Measurements from ENCODE around the gene MORN1. TPM values are rescaled to one million over a fixed set of nuclear protein-coding genes. Genes with fewer than 3 reads are reported as not detected.
"Not testable (repeated sequence)": the region's sequence is repeated elsewhere in the genome, so short reads cannot be mapped to it uniquely, and the experiment has no call there.

The MORN1 gene
- total RNA-seq, 1 experiment from 2014 or later, result 6.2 TPM

DNA sequence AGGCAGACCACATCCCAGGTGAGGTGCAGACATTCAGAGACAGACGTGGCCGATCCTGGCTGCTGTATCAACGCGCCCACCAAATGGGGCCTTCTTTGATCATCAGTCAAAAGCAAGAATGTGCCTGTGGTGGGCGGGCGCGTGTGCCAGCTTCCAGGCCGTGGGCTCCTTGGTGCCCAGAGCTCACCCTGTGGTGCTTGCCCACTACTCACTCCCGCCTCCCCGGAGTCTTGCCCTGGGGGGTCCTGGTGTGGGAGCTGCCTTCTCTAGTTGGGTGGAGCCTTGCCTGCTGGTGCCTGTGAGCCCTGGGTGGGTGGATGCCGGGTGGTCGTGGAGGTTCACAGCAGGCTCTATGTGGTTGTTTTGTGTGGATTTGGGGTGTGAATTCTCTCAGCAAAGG, 92.7 kb downstream of the MORN1 start:
- Histone ChIP-seq H3K4me1 (ENCODE audit: low read length) (peaks cover 20% of the 10 kb centered on the region), H3K9me2 (replicated peaks; ENCODE audit: insufficient read depth, low read length) (no peaks in the 10 kb centered on the region), H3K27ac (ENCODE audit: low read length) (no peak overlapping the region), H3K4me2 (ENCODE audit: low read depth, low read length, poor library complexity, severe bottlenecking) (no peak overlapping the region), H3K4me3 (ENCODE audit: low read length) (no peak overlapping the region), H2AFZ (ENCODE audit: low read length) (no peak overlapping the region), H3K9me3 (ENCODE audit: low read length) (no peaks in the 10 kb centered on the region), H3K79me2 (ENCODE audit: low read length) (no peaks in the 10 kb centered on the region), H3K9ac (ENCODE audit: low read length) (no peak overlapping the region), H4K20me1 (ENCODE audit: insufficient read depth, low read depth, low read length) (peaks cover 64% of the 10 kb centered on the region; the same call in 1 of the 2 replicates), H3K36me3 (ENCODE audit: insufficient read depth, low read length) (no peaks in the 10 kb centered on the region), H3K27me3 (ENCODE audit: low read length) (no peaks in the 10 kb centered on the region)
- DNase-seq, result no peak

GRCh38 chr1:2297246-2298011, 93.9 kb downstream of the MORN1 start:
- Histone ChIP-seq H3K9me2 (replicated peaks; ENCODE audit: insufficient read depth, low read length) (no peaks in the 10 kb centered on the region), H3K9me3 (ENCODE audit: low read length) (no peaks in the 10 kb centered on the region), H3K36me3 (ENCODE audit: insufficient read depth, low read length) (no peaks in the 10 kb centered on the region), H3K79me2 (ENCODE audit: low read length) (no peaks in the 10 kb centered on the region), H3K4me3 (ENCODE audit: low read length) (no peak overlapping the region), H3K4me1 (ENCODE audit: low read length) (peaks cover 20% of the 10 kb centered on the region), H3K27me3 (ENCODE audit: low read length) (no peaks in the 10 kb centered on the region), H3K4me2 (ENCODE audit: low read depth, low read length, poor library complexity, severe bottlenecking) (no peak overlapping the region), H3K27ac (ENCODE audit: low read length) (no peak overlapping the region), H2AFZ (ENCODE audit: low read length) (no peak overlapping the region), H3K9ac (ENCODE audit: low read length) (no peak overlapping the region), H4K20me1 (ENCODE audit: insufficient read depth, low read depth, low read length) (peaks cover 70% of the 10 kb centered on the region; the same call in 1 of the 2 replicates)
- no peak for DNase-seq

DNA sequence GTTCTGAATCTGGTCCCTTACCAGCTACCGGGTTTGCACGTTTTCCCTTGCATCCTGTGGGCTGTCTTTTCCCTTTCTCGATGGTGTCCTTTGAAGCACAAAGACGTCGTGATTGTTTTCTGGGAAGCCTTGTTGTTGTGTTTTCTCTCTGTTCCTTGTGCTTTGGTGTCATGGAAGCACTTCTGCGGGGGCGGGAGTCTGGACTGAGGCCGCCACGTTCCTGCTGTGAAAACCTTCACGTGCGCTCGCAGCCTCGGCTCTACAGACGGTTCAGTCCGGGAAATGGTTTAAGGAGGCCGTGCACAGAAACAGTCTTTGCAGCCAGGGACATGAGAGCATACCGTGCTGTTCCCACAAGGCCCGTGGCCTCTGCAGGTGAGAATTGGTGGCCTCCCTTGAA, 94.7 kb downstream of the MORN1 start:
- H3K36me3 ChIP-seq (ENCODE audit: insufficient read depth, low read length), result no peaks in the 10 kb centered on the region
- peaks cover 74% of the 10 kb centered on the region for H4K20me1 ChIP-seq (ENCODE audit: insufficient read depth, low read depth, low read length)
- H3K9me3 ChIP-seq (ENCODE audit: low read length), result no peaks in the 10 kb centered on the region
- no peak for DNase-seq
- no peak overlapping the region for H2AFZ ChIP-seq (ENCODE audit: low read length)
- H3K9ac ChIP-seq (ENCODE audit: low read length), result no peak overlapping the region
- H3K4me2 ChIP-seq (ENCODE audit: low read depth, low read length, poor library complexity, severe bottlenecking), result no peak overlapping the region
- H3K9me2 ChIP-seq (replicated peaks; ENCODE audit: insufficient read depth, low read length), result no peaks in the 10 kb centered on the region
- H3K4me1 ChIP-seq (ENCODE audit: low read length), result peaks cover 25% of the 10 kb centered on the region
- no peaks in the 10 kb centered on the region for H3K79me2 ChIP-seq (ENCODE audit: low read length)
- no peak overlapping the region for H3K27ac ChIP-seq (ENCODE audit: low read length)
- H3K27me3 ChIP-seq (ENCODE audit: low read length), result no peaks in the 10 kb centered on the region
- no peak overlapping the region for H3K4me3 ChIP-seq (ENCODE audit: low read length)

GRCh38 chr1:2296211-2296610, 95.1 kb downstream of the MORN1 start:
- H3K36me3 ChIP-seq (ENCODE audit: insufficient read depth, low read length); H3K9me3 ChIP-seq (ENCODE audit: low read length); H3K4me3 ChIP-seq (ENCODE audit: low read length); H3K27ac ChIP-seq (ENCODE audit: low read length); DNase-seq; H3K79me2 ChIP-seq (ENCODE audit: low read length); H2AFZ ChIP-seq (ENCODE audit: low read length); H3K9me2 ChIP-seq (replicated peaks; ENCODE audit: insufficient read depth, low read length); H3K4me2 ChIP-seq (ENCODE audit: low read depth, low read length, poor library complexity, severe bottlenecking); H3K9ac ChIP-seq (ENCODE audit: low read length); H3K27me3 ChIP-seq (ENCODE audit: low read length): not testable (repeated sequence)
- Histone ChIP-seq H4K20me1 (ENCODE audit: insufficient read depth, low read depth, low read length) (peaks cover 74% of the 10 kb centered on the region), H3K4me1 (ENCODE audit: low read length) (peaks cover 25% of the 10 kb centered on the region)

GRCh38 chr1:2295526-2295925, 95.8 kb downstream of the MORN1 start:
- H3K4me1 ChIP-seq (ENCODE audit: low read length), result peaks cover 25% of the 10 kb centered on the region
- H3K36me3 ChIP-seq (ENCODE audit: insufficient read depth, low read length), result no peaks in the 10 kb centered on the region
- no peaks in the 10 kb centered on the region for H3K27me3 ChIP-seq (ENCODE audit: low read length)
- no peaks in the 10 kb centered on the region for H3K9me3 ChIP-seq (ENCODE audit: low read length)
- no peak overlapping the region for H3K9ac ChIP-seq (ENCODE audit: low read length)
- no peak overlapping the region for H3K27ac ChIP-seq (ENCODE audit: low read length)
- H3K4me2 ChIP-seq (ENCODE audit: low read depth, low read length, poor library complexity, severe bottlenecking), result no peak overlapping the region
- no peak for DNase-seq
- H3K9me2 ChIP-seq (replicated peaks; ENCODE audit: insufficient read depth, low read length), result no peaks in the 10 kb centered on the region
- H3K4me3 ChIP-seq (ENCODE audit: low read length), result no peak overlapping the region
- peaks cover 74% of the 10 kb centered on the region for H4K20me1 ChIP-seq (ENCODE audit: insufficient read depth, low read depth, low read length)
- no peaks in the 10 kb centered on the region for H3K79me2 ChIP-seq (ENCODE audit: low read length)
- no peak overlapping the region for H2AFZ ChIP-seq (ENCODE audit: low read length)

DNA sequence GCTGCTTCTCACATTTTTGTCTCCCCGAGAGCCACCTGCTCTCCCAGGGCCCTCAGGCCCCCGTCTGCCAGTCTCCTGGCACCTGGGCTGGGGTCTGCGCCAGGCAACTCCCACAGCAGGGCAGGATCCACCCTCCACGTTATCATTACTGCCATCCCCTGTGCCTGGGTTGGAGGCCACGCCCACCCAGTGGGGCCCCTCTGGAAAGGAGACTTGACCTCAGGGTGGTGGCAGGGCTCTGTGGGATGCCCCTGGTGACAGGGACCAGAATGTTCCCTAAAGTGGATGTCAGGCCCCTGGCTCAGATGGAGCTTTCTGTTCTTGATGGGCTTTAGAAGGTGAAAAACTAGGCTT, 96.7 kb downstream of the MORN1 start:
- H3K9me3 ChIP-seq (ENCODE audit: low read length), result no peaks in the 10 kb centered on the region
- no peak overlapping the region for H3K4me2 ChIP-seq (ENCODE audit: low read depth, low read length, poor library complexity, severe bottlenecking)
- no peak for DNase-seq
- H3K9me2 ChIP-seq (replicated peaks; ENCODE audit: insufficient read depth, low read length), result no peaks in the 10 kb centered on the region
- peaks cover 74% of the 10 kb centered on the region for H4K20me1 ChIP-seq (ENCODE audit: insufficient read depth, low read depth, low read length)
- no peak overlapping the region for H2AFZ ChIP-seq (ENCODE audit: low read length)
- no peak overlapping the region for H3K9ac ChIP-seq (ENCODE audit: low read length)
- H3K4me1 ChIP-seq (ENCODE audit: low read length), result peaks cover 19% of the 10 kb centered on the region
- no peaks in the 10 kb centered on the region for H3K36me3 ChIP-seq (ENCODE audit: insufficient read depth, low read length)
- H3K79me2 ChIP-seq (ENCODE audit: low read length), result no peaks in the 10 kb centered on the region
- no peak overlapping the region for H3K27ac ChIP-seq (ENCODE audit: low read length)
- no peaks in the 10 kb centered on the region for H3K27me3 ChIP-seq (ENCODE audit: low read length)
- H3K4me3 ChIP-seq (ENCODE audit: low read length), result no peak overlapping the region

DNA sequence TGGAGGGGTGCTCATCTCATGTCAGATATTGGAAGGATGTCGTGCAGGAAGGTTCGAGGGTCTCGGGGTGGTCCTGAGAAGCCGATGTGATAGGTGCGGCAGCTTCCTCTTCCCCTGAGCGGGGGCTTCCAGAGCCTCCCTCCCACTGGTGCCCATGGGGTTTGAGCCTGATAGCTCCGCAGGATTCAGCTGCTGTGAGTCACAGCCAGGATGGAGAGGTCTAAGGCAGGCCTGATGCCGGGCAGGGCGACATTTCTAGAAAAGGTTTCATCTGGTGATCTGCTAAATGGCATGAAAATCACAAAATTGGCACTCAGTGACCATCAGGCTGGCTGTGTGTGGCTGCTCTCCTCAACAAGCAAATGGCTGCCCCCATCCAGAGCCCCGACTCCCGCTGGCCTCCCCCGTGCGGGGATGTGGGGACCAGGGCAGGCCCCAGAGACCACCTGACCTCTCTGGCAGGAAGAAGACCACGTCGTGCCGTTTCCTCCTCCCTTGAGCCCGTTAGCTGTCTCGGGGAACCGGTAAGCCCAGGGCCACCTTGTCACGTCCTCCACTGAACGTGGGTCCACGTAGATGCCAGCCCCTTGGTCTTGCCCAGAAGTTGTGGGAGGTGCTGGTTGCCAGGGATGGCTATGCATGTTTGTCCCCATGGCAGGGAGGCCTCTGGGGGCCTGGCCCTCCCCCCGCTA, 97.2 kb downstream of the MORN1 start:
- Histone ChIP-seq H3K36me3 (ENCODE audit: insufficient read depth, low read length) (no peaks in the 10 kb centered on the region), H3K27ac (ENCODE audit: low read length) (no peak overlapping the region), H4K20me1 (ENCODE audit: insufficient read depth, low read depth, low read length) (peaks cover 72% of the 10 kb centered on the region), H3K4me2 (ENCODE audit: low read depth, low read length, poor library complexity, severe bottlenecking) (no peak overlapping the region), H3K79me2 (ENCODE audit: low read length) (no peaks in the 10 kb centered on the region), H2AFZ (ENCODE audit: low read length) (no peak overlapping the region), H3K4me1 (ENCODE audit: low read length) (peaks cover 18% of the 10 kb centered on the region), H3K4me3 (ENCODE audit: low read length) (no peak overlapping the region), H3K9me2 (replicated peaks; ENCODE audit: insufficient read depth, low read length) (no peaks in the 10 kb centered on the region), H3K9ac (ENCODE audit: low read length) (no peak overlapping the region), H3K9me3 (ENCODE audit: low read length) (no peaks in the 10 kb centered on the region), H3K27me3 (ENCODE audit: low read length) (no peaks in the 10 kb centered on the region)
- no peak for DNase-seq

DNA sequence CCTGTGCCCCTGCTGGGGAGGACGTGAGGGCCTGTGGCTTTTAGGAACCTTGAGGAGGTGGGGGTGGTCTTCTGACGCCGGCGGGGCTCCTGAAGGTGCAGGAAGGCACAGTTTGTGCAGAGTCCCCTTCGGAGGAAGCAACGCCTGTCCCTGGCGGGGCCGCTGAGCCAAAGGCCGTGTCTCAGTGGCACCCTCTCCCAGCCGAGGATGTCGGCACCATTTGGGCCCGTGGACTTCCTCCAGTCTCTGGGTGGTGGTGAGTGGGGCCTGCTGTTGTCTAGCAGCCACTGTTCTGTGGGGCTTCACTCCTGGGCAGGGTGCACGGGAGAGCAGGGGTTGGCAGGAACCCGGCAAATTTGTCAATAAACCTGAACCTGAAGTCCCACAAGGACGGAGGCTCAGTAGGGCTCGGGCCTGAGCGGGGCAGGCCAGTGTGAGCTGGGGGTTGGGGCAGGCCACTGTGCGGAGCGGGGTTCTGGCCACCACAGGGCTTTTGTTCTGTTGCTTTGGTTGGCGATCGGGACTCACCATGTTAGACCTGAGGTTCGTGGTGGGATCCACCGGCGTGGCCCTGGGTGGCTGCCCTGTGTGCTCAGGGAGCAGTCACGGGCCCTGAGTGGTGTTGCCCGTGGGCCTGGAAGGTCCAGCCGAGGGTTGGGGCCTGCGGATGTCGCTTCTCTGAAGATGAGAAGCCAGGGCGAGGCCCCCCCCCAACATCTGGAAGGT, 98.5 kb downstream of the MORN1 start:
- Histone ChIP-seq H3K9me2 (replicated peaks; ENCODE audit: insufficient read depth, low read length) (no peaks in the 10 kb centered on the region), H3K27ac (ENCODE audit: low read length) (no peak overlapping the region), H4K20me1 (ENCODE audit: insufficient read depth, low read depth, low read length) (peaks cover 77% of the 10 kb centered on the region), H2AFZ (ENCODE audit: low read length) (no peak overlapping the region), H3K4me3 (ENCODE audit: low read length) (no peak overlapping the region), H3K9me3 (ENCODE audit: low read length) (no peaks in the 10 kb centered on the region), H3K9ac (ENCODE audit: low read length) (no peak overlapping the region), H3K4me2 (ENCODE audit: low read depth, low read length, poor library complexity, severe bottlenecking) (no peak overlapping the region), H3K27me3 (ENCODE audit: low read length) (no peaks in the 10 kb centered on the region), H3K36me3 (ENCODE audit: insufficient read depth, low read length) (no peaks in the 10 kb centered on the region), H3K4me1 (ENCODE audit: low read length) (peaks cover 18% of the 10 kb centered on the region), H3K79me2 (ENCODE audit: low read length) (no peaks in the 10 kb centered on the region)
- DNase-seq, result no peak

All from Karpas-422 (cell line).